Astrocyte of the cerebellum (primary cell): Measurements from ENCODE around the gene TOM1L2.

ENCODE experiments used
- DNase-seq: peaks from one replicate; pipeline ENCODE4 v3.0.0-alpha.2; 2011; ENCODE audit warnings: low read depth
- H3K4me3 ChIP-seq: 2 replicates; pipeline ENCODE4 v1.5.1; 2011; ENCODE audit warnings: mild to moderate bottlenecking, low read depth, low read length, moderate library complexity
- CTCF ChIP-seq: IDR thresholded peaks from 2 replicates; pipeline ENCODE4 v1.5.1; 2012; ENCODE audit warnings: low read length, low read depth, moderate library complexity, mild to moderate bottlenecking; ENCODE audit errors: missing control alignments
- in situ Hi-C: cut with HindIII; loops from 2 replicates; pipeline ENCODE4 v1.10.0; 2017; ENCODE audit warnings: low sequenced_read_pairs

The TOM1L2 gene

GRCh38 chr17:17824783-17825614 lies 147.2 kb downstream of the TOM1L2 start:
- no peak for TF ChIP-seq CTCF
- in situ Hi-C loops = no loop called here
- H3K4me3 ChIP-seq = no peak overlapping the region
- DNase-seq = no peak

GRCh38 chr17:17824119-17824782 lies 147.9 kb downstream of the TOM1L2 start:
- DNase-seq = no peak
- in situ Hi-C loops = no loop called here
- TF ChIP-seq CTCF = no peak
- H3K4me3 ChIP-seq = peak overlapping the region; percentile 2

DNA sequence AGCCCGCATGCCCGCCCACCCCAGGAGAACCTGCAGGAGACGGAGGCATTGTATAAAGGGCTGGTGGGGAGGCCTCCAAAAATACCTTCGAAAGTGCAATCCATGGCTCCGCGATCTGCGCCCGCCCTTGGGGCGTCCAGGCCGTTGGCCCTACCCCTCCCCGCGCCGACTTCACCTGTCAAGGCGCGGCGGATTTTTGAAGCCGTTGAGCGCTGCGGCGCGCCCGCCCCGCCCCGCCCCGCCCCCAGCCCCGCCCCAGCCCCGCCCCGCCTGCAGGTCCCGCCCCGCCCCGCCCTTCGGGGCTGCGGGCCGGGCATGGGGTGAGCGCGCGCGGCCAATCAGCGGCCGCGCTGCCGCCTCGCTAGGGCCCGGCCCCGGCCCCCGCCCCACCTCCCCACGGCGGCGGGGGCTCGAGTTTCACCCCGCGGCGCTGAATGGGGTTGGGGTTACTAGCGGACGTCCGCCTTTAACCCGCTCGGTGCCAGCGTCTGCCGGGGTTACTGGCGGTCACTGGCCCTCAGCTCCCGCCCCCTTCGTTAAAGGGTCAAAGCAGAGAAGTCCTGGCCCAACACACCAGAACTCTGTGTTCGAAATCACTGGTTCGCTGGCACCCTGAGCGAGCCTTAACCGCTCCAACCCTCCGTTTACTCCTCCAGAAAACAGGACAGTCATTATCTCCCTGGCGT lies 148.6 kb downstream of the TOM1L2 start:
- no peak for DNase-seq
- no peak for TF ChIP-seq CTCF
- in situ Hi-C loops = no loop called here
- peak overlapping the region; percentile 54 for H3K4me3 ChIP-seq

GRCh38 chr17:17822616-17823015 lies 149.6 kb downstream of the TOM1L2 start:
- in situ Hi-C loops = no loop called here
- DNase-seq = no peak
- no peak for TF ChIP-seq CTCF
- peak overlapping the region; percentile 54 for H3K4me3 ChIP-seq

DNA sequence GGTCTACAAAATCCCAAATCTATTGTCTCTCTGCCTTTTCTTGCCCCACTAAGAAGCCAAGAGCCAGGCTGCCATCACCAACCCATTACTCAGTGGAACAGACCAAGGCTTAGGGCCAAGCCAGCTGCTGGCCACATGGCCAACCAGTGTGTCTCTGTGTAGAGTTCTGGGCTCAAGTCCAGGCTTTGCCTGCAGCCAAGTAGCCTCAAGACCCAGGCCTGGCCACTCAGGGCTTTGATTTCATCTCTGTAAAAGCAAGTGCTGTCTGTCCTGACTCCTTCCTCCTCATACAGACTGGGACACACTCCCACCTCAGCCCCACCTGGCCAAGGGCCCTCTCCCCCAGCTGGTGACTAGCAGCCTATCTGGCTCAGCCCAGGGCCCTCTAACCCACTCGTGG lies 150.0 kb downstream of the TOM1L2 start:
- H3K4me3 ChIP-seq = peak overlapping the region; percentile 54
- peak; percentile 77 for DNase-seq
- TF ChIP-seq CTCF = no peak

DNA sequence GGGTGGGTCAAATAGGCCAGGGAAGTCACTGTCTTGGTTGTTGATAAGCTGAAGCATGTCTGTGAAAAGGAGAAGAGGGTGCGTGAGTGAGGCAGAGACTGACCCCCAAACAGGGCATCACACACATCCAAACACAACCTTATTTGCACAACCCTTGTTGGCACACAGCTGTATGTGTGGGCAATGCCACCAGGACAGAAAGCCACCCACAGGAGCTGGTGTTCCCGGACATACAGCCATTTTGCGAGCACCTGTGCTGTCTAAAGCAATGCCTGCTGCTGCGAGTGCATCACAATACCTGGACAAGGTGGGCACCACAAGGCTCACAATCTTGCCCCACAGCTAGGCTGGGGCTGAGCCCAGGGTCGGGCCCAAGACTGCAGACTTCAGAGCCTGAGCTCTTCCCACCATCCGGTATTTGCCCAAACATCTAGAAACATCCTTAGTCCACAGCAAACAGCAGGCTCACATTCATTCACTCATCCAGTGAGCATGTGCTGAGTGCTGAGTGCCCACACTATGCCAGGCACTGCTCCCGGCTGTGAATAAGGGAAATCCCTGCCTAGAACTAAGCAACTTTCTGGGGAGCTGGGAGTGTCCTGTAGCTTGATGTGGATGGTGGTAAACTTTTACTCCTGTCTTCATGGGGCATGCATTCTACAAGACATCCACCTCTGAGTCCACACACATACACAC lies 151.6 kb downstream of the TOM1L2 start:
- in situ Hi-C loops = no loop called here
- no peak for TF ChIP-seq CTCF
- H3K4me3 ChIP-seq = peak overlapping the region; percentile 54

More for the DNA sequence above, 150.0 kb downstream of the TOM1L2 start:
- in situ Hi-C loops = no loop called here

More for the DNA sequence above, 151.6 kb downstream of the TOM1L2 start:
- DNase-seq = no peak
